Cerebellar nuclear complex (tissue), 1 donor: ENCODE results near the gene MPPED2.
"Not testable (repeated sequence)": the region's sequence is repeated elsewhere in the genome, so short reads cannot be mapped to it uniquely, and the experiment has no call there.

Experiments used
- DNase-seq, 2 experiments: peaks; one replicate each; lab custom pipeline; 2025; lab: John Stamatoyannopoulos, UW

The MPPED2 gene

DNA sequence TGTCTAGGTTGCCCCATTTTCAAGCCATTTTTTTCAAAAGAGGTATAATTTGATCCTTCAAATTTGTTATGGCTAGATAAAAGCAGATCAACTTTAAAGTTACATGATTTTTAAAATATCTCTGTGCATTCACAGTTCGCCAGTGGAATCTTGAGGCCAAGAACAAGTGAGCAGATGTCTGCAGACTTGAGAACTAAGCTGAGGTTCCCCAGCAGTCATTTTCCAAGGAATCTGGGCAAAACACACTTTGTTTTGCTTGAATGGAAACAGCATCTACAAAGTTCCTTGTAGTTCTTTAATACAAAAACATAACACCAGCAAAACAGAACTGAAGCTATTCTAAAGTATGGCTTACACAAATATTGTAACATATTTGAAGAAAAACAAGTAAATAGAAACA, 7.7 kb downstream of the MPPED2 start:
- DNase-seq = no peak

DNA sequence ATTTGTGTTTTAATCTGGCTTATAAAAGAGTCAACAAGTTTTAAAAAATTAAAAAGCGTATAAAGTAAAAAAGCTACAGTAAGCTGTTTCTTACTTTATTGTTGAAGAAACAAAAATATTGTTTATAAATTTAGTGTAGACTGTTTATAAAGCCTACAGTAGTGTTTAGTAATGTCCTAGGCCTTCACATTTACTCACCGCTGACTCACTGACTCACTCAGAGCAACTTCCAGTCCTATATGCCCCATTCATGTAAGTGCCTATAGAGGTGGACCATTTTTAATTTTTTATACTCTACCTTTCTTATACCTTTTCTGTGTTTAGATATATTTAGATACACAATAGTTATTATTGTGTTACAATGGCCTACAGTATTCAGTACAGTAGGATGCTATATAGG, 12.2 kb downstream of the MPPED2 start:
- DNase-seq = no peak

DNA sequence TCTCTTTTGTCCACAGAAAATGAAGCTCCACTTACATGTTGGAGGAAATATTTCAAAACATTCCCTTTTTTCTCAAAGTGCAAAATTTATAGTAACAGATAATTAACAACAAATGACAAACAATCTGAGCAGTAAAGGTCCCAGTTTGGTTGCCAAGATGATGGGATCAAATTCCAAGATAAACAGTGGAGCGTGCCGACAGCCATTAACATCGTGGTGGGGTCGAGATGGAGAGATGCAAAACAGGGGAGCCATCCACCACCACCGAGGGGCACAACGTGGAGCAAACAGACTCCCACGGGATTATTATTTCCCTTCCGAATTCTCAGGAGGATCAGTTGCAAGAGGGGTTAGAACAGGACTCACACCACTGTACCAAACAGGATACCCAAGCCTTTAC, 17.2 kb downstream of the MPPED2 start:
- DNase-seq = no peak

DNA sequence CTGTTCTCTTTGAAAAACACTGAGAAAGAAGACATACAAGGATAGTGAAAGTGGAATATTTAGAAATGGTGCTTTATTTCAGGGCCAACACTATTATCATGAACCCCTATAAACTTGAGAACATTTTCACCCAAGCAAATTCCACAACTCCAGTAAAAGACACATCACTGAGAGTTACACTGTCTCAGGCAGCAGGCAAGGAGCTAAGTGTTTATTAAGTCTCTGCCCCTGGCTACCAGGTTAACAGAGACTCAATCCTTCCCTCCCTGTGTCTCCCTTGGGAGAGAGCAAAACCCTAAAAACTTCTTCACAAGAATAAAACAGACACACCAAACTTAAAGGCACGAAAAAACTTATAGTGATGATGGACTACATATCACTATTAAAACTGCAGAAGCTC, 18.5 kb downstream of the MPPED2 start:
- DNase-seq = no peak

DNA sequence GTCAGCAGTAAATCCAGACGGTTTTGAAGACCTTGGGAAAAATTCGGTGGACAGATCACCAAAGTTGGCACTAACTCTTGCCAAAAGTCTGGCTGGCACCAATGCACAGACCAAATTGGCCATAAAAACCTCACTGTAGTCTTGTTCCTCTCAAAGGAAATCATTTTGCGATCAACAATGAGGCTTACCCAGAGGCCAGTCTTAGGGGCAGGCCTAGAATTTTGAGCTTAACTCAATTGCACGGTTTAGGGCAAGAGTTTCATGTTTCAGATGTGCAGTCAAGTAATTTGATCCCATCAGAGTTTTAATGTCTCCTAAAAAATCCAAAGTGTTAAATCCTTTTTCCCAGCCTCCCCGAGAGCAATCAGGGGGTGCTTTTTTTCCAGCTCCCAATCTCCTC, 19.0 kb downstream of the MPPED2 start:
- no peak for DNase-seq

DNA sequence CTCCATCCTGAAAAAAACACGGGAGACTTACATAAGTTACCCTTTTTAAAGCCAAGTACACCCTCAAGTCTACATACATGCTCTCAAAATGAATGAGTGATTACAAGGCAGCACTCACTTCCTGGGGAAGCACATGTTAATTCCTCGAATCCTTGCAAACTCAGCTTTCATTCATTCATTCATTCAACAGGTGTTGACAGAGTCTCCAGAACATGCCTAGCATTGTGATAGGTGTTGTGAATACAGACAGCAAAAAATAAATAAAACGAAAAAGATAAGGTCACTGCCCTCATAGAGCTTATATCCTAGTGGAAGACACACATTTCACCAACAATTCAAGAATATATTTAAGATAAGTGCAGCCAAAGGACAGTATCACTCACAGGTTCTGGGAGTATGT, 19.7 kb downstream of the MPPED2 start:
- no peak for DNase-seq

DNA sequence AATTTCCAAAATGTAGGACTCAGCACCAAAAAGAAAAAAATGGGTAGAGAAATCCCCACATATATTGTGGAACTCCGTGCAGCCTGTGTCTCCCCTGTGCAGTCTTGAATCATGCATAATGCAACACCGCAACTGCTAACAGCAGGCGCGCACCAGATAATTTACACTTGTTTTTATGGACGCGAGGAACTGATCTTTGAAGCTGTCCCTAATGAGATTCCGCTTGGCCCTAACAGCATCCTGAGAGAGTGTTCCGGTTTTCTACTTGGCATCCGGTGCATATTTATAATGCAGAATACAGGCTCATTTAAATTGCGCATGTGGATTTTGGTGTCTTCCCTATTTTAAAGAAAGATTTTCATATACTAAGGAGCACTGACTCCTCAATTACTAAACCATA, 21.1 kb downstream of the MPPED2 start:
- no peak for DNase-seq

DNA sequence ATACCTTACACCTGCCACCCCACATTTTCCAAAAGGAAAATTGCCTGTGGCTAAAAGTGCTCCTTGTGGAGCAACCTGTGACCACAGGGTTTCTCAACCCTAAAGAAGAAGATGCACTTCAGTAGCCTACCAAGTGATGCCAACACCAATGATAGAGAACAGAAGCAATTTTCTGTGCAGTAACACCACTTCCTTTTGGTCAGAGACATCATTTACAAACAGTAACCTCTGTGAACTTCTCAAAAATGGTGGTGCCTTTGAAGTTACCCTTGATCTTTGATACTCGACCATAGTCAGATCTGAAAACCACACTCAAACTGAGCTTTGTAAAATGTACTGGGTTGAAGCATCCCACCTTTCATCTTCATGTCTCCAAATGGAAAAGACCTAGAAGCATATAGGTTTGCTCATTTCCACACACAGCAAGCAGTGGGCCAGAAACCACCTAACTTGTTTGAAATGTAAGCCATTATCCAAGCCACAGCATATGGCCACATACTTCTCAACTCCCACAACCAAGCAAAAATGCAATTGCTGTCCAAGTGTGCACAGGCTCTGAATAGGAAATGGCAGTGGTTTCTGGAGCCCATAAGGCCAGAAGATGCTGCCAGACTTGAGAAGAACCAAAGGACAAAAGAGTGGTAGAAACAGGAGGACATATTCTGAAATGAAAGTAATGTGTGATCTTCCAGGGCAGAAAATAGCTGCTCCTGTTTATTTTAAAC, 24.3 kb downstream of the MPPED2 start:
- no peak for DNase-seq

DNA sequence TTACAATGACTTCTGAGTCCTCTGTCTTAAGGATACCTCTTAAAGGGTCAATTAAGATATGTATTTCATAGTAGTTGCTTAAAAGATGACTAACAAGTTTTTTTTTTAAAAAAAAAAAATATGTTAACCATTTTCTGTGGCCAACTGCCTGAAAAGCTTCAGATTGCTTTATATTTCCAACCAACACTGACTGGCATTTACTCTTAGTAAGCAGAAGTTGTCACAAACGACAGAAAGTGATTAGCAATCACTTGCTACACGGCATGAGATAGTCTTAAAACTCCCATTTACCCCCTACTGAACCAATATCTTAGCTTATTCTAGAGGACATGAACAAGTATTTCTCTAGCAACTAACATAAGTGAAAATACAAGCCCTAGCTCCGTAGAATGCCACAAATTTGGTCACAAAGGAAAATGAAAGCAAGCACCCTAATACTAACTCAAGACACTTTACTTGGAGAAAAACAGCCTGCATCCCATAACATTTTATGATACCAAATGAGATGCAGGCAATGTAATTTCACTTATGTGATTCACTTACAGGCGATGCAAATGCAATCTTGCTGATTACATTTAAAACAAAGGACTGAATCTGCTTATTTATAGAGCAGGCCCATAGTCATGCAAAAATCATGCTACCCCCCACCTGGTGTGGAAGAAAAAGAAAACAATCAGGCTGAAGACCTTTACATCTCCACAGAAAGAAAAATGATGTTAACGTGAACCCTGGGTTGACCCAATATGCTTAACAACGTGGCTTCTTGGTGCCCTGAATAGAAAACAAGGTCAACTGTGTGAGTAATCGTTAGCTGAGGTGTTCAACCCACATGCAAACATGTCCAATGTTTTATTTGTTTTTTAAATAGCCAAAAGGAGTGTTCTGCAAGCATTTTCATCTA, 25.7 kb downstream of the MPPED2 start:
- DNase-seq = no peak

DNA sequence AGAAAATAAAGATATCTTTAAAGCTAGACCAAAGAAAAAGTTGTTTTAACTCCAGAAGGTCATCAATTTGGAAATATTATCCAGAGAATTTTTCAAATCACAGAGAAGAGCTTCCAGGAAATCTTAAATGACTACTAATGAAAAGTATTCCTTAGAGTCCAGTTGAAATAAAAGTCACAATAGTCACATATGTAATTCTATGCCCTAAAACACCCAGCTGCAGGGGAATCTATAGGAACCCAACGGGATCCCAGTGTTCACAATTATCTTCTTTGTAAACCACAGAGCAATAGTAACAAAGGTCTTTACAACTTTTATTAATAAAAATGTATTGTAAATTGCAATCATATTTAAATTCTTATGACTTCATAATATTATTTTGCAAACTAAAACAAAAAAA, 27.1 kb downstream of the MPPED2 start:
- DNase-seq = no peak

DNA sequence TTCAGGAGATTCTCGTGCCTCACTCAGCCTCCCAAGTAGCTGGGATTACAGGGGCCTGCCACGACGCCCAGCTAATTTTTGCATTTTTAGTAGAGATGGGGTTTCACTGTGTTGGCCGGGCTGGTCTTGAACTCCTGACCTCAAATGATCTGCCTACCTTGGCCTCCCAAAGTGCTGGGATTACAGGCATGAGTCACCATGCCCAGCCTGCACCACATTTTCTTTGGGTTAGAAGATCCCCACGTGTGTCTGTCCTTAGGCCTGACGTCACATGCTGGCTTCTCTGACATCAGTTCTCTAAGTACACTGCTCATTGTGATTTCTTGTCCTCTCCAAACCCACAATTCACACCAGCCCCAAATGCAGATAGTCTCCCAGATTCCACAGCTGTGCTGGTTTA, 31.6 kb downstream of the MPPED2 start:
- not testable (repeated sequence) for DNase-seq

DNA sequence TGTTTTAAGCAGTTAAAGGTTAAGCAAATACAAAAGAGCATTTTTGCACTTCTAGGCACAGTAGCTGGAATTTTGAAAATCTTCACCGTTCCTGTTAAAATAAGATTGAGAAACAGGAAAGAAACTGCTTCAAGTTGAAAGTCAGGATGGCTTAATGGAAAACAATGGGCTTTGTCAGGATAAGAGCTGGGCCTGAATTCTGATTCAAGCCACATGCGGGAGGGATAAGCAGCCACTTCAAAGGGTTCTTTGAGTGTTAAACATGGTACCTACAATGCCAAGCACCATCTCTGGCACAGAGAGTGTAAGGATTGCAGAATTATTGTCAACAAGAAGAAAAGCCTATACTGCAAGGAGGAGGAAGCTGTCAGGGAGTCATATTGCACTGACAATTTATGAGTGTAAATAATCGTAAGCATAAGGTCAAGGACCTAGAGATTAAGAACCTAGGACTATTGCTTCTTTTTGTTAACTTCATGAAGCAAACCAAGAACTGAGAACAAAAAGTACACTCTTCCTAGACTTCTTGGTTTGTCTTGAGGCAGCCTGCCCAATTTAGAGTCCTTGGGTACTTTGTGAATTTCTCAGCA, 32.5 kb downstream of the MPPED2 start:
- DNase-seq = no peak

DNA sequence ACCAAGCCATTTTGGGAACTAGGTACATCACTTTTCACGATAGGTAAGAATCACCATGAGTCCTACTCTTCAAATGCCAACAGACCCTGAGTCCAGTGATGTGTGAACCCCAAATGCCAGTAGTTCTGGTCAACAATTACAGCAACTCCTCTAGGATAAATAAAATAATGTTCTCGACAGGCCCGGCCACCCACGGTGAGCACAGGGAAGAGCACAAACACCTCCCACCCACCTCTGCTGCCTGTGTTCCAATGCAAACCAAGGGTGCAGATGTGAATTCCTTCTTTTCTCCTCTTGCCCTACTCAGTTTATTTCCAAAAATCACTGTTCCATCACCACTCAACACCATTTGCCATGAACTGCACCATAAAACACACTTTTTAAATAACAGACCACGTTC, 33.3 kb downstream of the MPPED2 start:
- no peak for DNase-seq

DNA sequence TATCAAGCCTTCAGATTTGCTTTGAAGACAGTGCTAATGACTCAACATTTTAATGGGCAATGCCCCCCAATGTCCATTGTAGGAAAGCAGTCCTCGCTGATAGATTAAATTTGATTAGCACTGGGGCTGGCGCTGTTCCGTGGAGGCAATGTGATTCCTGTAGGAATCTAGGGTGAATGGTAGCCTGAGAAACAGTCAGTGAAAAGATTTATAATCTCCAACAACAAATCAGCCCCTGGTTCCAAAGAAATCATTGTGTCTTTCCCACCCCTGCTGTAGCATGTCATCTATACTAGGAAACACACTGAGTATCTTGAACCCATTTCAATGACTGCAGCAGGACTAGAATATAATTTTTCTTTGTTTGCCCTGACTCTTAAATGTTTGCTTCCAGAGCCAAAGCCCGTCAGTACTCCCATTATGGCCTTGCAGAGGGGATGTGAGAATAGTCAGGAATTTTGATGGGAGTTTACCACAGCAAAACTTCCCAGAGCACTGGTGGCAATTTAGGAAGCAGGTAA, 36.1 kb downstream of the MPPED2 start:
- DNase-seq = no peak

DNA sequence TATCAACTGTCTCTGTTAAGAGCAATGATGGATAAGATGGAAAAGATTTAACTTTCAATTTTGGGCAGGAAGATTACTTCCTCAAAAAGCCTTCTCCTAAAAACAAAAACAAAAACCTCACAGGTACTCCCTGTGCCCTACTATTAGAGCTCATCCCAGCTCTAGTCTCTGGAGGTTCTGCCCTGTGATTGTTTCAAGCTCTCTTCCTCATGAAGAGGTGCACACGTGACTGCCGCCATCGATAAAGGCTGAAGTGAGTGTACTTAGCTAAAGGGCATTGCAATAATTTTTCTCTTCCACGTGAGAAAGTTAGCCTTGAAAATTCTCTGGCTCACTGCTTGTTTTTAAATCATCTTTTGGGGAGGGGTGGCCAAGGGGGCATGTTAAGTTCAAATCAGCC, 36.6 kb downstream of the MPPED2 start:
- DNase-seq = no peak

DNA sequence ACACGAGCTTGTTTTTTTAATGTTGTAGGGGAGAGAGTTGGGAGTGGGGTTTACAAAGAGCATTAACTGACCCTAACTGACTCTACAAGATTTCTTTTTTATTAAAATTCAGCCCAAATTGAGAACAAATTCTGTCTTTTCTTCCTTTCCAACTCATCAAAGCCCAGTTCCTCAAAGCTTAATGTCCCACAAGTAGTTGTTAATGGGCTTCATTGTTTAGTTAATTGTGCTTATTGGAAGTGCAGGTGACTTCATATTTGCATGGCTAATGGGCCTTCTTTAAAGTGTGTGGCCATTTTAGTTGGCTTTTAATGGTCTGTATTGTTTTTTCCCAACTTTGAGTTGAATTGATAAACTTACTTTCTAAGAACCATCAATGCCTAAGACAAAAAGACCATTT, 39.8 kb downstream of the MPPED2 start:
- DNase-seq = no peak

DNA sequence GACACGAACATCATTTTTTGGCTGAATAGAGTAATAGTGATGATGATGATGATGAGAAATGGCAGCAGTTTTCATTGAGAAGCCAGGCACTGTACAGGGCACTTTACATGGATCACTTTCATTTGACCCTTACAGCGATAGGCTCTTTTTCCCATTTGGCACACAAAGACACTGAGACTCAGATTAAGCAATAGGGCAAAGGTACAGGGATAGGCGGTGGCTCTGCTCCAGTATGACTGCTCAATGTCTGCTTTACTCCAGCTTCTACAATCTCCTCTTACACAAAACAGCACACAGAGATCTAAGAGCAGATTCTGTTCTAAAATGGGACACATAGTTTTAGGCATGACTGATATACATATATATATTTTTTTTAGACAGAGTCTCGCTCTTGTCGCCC, 40.6 kb downstream of the MPPED2 start:
- DNase-seq = no peak

DNA sequence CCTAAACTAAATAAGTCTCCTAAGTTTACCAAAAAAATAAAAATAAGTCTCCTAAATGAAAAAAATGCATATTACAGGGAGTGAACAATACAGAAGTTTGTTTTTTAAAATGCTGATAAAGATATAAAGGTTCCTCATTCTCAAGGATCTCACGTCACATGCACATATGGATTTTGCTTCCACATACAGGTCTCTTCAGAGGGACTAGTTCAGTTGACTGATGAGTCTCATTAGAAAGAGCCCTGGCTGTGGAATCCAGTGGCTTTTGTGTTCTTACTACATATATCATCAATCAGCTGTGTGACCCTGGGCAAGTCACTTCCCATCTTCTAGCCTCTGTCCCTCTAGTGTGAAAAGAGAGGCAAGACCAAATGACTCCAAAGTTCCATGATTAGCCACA, 43.1 kb downstream of the MPPED2 start:
- no peak for DNase-seq

DNA sequence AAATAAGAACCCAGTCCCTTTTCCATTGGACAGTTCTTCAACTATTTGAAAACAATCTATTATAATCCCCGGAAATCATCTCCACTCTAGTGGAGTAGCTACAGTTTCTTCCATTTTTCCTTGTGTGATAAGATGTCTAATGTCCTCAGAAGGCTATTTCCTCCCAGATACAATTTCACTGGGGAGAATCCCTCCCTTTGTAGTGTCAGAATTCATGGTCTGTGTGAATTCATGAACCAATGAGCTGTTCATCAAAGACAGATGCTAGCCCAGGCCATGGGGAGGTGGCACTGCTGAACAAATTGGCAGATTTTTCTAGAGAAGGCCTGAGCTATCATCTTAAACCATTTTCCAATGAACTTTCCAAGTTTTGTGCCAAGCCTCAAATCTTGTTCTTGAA, 45.4 kb downstream of the MPPED2 start:
- no peak for DNase-seq

DNA sequence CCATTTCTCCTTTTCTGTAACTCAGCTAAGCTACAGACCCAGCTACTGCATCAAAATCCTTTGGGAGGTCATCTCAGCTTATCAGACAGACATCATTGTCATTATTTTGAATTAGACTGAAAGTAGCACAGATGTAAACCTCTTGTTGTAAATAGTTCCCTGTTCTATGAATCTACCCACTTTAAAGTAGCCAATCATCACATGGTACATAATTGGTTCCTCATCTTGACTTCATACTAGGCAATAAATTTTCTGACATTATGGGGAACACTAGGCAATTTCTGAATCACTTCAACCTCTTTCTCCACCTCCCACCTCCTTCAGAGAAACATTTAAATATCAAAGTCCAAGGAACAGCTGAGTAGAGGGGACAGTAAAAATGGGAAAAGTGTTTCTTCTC, 47.9 kb downstream of the MPPED2 start:
- no peak for DNase-seq

DNA sequence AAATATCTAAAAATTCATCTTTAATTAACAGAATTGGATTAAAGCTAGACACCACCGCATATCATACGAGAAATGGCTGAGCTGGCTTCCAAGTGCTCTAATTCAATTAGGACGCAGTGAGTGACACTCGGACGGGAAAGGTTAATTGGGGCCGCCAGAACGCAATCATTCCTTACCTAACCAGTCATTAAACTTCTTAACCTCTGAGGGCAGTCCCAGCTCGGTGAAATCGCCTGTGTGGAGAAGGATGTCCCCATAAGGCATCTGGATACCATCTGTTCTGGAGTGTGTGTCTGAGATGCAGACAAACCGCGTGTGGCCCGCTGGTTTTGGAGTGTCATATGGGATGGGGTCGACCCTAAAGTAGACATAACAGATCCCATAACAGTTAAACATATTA, 50.3 kb downstream of the MPPED2 start:
- DNase-seq = no peak

DNA sequence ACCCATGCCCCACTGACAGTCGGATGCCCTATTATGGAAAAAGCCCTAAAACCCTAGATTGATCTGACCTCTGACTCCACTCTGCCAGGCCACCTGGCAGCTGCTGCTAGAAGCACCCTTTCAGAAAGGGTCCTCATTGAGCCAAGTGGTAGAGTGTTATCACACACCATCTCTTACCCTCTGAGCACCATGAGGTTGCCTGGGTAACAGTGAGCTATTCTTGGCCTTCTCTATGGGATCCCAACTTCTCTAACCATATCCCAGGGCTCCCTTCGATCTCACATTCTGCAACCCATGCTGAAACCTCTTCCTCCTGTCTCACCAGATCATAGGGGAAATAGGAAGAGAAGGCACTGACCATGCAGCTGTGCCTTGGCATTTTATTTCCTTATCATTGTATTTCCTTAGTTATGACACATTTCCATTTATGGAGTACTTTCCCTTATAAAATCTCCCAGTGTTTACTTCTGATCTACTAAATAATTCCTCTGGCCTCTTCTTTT, 52.7 kb downstream of the MPPED2 start:
- DNase-seq = no peak

DNA sequence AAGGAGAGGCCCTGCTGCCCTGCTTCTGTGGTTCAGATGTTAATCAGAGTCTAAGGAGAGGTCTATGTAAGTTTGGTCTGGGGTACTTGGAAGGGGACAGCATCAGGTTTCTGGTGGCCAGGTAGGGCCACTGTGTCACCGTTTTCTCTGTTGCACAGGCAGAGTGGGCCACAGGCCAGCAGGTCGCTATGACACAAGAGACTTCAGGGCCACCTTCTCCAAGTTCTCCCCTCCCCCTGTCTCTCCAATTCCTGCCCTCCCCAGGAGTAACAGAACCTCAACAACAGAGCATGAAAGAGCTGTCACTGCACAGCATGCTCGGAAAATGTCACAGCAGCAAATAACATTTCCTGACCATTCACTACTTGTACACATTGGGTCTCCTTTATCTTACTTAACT, 58.6 kb downstream of the MPPED2 start:
- DNase-seq = no peak
